ENCODE results near the gene CERS3. TPM values are rescaled to one million over a fixed set of nuclear protein-coding genes. Genes with fewer than 3 reads are reported as not detected.

The CERS3 gene
- total RNA-seq, 4 donors from 2014 or later, result 105 to 191 (median 149) TPM

GRCh38 chr15:100384108-100384410 is 144.7 kb downstream of the CERS3 start:
- intact Hi-C loops (cut with DNase I; ENCODE audit: low total_unique reads), result no loop called here
- 91 to 92% methylated on average over 10 of the region's 10 CpGs for WGBS, 2 donors
- TF ChIP-seq, protein P1, sequence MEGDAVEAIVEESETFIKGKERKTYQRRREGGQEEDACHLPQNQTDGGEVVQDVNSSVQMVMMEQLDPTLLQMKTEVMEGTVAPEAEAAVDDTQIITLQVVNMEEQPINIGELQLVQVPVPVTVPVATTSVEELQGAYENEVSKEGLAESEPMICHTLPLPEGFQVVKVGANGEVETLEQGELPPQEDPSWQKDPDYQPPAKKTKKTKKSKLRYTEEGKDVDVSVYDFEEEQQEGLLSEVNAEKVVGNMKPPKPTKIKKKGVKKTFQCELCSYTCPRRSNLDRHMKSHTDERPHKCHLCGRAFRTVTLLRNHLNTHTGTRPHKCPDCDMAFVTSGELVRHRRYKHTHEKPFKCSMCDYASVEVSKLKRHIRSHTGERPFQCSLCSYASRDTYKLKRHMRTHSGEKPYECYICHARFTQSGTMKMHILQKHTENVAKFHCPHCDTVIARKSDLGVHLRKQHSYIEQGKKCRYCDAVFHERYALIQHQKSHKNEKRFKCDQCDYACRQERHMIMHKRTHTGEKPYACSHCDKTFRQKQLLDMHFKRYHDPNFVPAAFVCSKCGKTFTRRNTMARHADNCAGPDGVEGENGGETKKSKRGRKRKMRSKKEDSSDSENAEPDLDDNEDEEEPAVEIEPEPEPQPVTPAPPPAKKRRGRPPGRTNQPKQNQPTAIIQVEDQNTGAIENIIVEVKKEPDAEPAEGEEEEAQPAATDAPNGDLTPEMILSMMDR (IDR thresholded peaks at IDR 0.05), result no peak
- TF ChIP-seq POLR2A (IDR thresholded peaks at IDR 0.05), result no peak
- no peak for DNase-seq (ENCODE audit: low spot score in 2 of 2)
- H3K4me3 ChIP-seq (ENCODE audit: low read depth, poor library complexity, severe bottlenecking), result no peak overlapping the region

DNA sequence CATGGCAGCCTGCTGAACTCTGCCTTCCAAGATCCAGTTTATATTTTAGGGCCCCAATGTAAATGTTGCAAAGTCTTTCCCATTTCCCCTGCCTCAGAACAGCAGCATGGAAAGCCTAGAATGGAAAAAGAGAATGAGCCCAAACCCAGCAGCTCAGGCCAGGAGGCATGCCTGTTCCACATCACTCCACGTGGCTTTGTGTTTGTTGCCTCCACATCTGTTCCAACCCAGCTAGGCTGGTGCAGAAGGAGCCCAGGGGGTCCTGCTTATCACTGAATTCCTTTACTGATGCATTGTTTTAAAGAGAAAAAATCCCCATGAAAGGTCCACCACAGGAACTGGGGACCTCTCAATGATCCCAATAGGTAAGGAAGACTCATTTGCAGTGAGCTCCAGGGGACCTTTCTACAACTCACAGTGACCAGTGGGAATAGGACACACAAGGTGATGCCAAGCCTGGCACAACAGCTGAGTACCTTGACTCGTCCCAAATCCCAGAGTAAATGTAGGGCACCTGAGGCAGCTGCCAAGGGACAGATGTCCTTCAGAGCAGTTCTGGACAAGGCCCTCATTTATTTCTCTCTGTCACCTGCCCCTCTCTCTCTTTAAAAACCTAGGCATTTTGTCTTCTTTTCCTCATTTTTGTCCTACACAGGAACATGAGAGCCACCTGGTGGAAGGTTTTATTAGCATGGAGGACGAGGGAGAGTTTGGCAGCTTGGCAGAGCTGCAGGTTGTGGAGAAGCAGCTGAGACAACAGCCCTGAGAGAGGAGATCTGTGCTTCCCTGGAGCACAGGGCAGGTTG is 145.2 kb downstream of the CERS3 start:
- intact Hi-C loops (cut with DNase I; ENCODE audit: low total_unique reads), result no loop called here
- DNase-seq (ENCODE audit: low spot score in 2 of 2), result no peak
- TF ChIP-seq, protein P1 (IDR thresholded peaks at IDR 0.05), result no peak
- TF ChIP-seq POLR2A (IDR thresholded peaks at IDR 0.05), result no peak
- 45 to 69% methylated on average over 3 of the region's 3 CpGs for WGBS, 2 donors
- no peak overlapping the region for H3K4me3 ChIP-seq (ENCODE audit: low read depth, poor library complexity, severe bottlenecking)

- WGBS, 2 donors, result 22% methylated on average over 8 of the region's 8 CpGs
- DNase-seq (ENCODE audit: low spot score in 2 of 2), result no peak
- TF ChIP-seq, protein P1 (IDR thresholded peaks at IDR 0.05), result no peak
- no peak for TF ChIP-seq POLR2A (IDR thresholded peaks at IDR 0.05)
- intact Hi-C loops (cut with DNase I; ENCODE audit: low total_unique reads), result no loop called here
- no peak overlapping the region for H3K4me3 ChIP-seq (ENCODE audit: low read depth, poor library complexity, severe bottlenecking)
Observed at GRCh38 chr15:100373942-100374341, 154.8 kb downstream of the CERS3 start.

- intact Hi-C loops (cut with DNase I; ENCODE audit: low total_unique reads), result no loop called here
- TF ChIP-seq, protein P1 (IDR thresholded peaks at IDR 0.05), result no peak
- no peak for TF ChIP-seq POLR2A (IDR thresholded peaks at IDR 0.05)
- H3K4me3 ChIP-seq (ENCODE audit: low read depth, poor library complexity, severe bottlenecking), result peak overlapping the region; percentile 41
- DNase-seq (ENCODE audit: low spot score in 2 of 2), result no peak
- WGBS, 2 donors, result 1 to 2% methylated on average over 31 to 35 of the region's 82 CpGs
Observed at GRCh38 chr15:100373120-100373896, 155.4 kb downstream of the CERS3 start.

GRCh38 chr15:100372739-100373119 is 156.0 kb downstream of the CERS3 start:
- peak overlapping the region; percentile 41 for H3K4me3 ChIP-seq (ENCODE audit: low read depth, poor library complexity, severe bottlenecking)
- TF ChIP-seq, protein P1 (IDR thresholded peaks at IDR 0.05), result no peak
- no peak for TF ChIP-seq POLR2A (IDR thresholded peaks at IDR 0.05)
- intact Hi-C loops (cut with DNase I; ENCODE audit: low total_unique reads), result no loop called here
- peak in 1 of 2 donors; percentile 86 for DNase-seq (ENCODE audit: low spot score in 2 of 2)
- 6 to 12% methylated on average over 9 of the region's 9 CpGs for WGBS, 2 donors

Measured in lower leg skin (tissue), 4 donors.